NCI-H82 (cell line): Measurements from ENCODE around the gene MCEMP1.

ENCODE experiments used
- DNase-seq: peaks from one replicate; lab custom pipeline; 2025; lab: John Stamatoyannopoulos, UW

Gene MCEMP1, protein sequence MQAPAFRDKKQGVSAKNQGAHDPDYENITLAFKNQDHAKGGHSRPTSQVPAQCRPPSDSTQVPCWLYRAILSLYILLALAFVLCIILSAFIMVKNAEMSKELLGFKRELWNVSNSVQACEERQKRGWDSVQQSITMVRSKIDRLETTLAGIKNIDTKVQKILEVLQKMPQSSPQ

GRCh38 chr19:7676854-7677253 lies at the start of gene MCEMP1:
Gene MCEMP1 (plus strand): TSS chr19:7677090. CDS start chr19:7677121, 31 bp downstream.
- no peak for DNase-seq

GRCh38 chr19:7627166-7627565 lies 49.7 kb upstream of the MCEMP1 start:
- DNase-seq, result no peak

DNA sequence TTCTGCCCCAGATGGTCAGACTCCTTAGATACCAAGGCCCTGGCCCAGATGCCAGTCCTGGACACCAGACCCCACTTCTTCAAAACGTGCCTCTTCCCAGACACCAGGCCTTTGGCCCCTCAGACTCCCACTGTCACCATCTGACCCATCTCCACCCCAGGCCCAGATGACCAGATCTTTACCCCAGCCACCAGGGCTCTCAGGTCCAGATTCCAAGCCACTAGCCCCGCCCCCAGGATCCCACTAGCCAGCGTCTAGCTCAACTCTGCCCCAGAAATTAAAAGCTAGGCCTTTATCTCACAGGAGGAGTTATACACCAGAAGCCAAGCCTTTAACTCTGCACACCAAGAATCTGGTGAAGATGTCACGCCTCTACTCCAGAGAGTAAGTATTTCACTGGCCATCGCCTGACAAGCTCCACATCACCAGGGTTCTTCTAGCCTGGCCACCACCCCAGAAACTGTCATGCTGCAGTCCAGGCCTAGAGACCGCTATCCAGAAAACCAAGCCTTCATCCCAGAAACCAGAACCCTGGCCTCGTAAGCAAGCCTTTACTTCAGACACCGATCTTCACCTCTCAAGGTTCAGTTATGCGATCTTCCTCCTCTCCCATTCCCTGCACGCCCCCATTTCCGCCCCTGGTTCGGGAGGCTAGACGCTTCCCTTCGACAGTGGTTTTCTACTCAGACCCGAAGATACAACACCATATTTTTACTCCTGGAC lies 48.1 kb upstream of the MCEMP1 start:
- no peak for DNase-seq

DNA sequence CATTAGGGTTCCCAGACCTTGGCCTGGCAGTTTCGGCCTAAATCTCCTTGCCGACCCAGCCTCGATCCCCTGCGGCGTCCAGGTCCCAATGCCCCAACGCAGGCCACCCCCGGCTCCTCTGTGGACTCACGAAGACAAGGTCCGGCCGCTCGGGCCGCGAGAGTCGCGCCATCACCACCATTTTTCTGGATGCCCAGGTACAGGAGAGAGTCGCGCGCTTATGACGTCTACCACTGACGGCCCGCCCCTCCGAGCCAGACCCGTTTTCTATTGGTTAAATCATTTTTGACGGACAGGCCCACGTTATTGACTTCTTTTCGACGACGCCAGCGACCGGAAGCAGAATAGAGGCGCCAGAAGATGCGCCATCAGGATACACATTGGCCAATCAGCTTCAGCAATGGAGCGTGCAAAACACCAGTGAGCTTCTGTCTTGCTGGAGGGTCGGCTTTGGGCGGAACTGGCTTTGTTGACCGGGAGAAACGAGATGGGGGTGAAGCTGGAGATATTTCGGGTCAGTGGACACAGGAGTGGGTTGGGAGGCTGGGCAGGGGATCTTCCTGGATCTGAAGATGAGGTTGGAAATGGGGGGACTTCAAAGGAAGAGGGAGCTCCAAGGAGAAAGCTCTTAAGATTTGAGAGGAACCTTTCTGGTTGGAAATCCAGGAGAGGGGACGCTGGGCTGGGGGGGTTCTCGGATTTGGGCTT lies 47.4 kb upstream of the MCEMP1 start, which contains the start of the genes PET100 and XAB2:
TSS of gene PET100 (plus strand) at position 447 of the 708 bp plus-strand sequence. CDS start at position 488, 41 bp downstream.
TSS of gene XAB2 (minus strand) at position 199 of the 708 bp plus-strand sequence. CDS start at position 181, 18 bp downstream.
- peak; percentile 98 for DNase-seq

DNA sequence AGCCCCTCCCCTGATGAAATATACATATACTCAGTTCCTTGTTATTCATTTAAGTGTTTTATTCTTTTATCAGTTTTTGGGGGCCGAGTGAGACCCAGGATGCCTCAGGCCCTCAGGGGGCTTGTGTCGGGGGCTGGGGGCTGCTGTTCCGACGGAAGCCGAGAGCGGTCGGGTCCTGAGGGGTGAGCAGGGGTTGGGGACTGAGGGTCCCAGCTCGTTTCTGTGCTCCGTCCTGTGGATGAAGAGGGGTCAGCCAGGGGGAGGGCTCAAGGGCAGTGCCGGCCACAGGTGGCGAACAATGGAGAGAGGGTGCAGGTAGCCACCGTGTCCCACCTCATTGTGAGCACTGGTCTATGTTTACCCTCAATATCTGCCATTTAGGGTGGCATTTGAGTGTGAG lies 45.3 kb upstream of the MCEMP1 start:
- DNase-seq, result no peak

GRCh38 chr19:7632340-7633203 lies 44.3 kb upstream of the MCEMP1 start:
- DNase-seq, result no peak

GRCh38 chr19:7633698-7634097 lies 43.2 kb upstream of the MCEMP1 start, which contains the start of gene PCP2:
Gene PCP2 (minus strand): TSS chr19:7633719. CDS start chr19:7633457, 262 bp downstream.
- no peak for DNase-seq

DNA sequence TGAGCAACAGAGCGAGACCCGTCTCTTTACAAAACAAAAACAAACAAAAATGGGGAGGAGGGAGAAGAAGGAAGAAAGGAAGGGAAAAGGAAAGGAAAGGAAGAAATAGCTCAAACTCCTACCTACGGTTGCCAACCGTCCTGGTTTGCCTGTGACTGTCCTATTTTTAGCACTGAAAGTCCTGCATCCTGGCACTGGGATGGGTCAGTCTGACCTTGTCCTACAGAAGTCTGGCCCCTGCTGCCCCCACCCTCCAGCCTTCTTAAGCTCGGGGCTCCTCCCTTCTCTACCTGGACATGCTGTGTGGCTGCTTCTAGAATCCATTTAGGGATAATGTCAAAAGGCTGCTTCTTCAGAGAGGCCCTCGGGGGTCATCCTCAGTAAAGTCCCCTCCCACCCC lies 41.2 kb upstream of the MCEMP1 start:
- DNase-seq, result no peak

DNA sequence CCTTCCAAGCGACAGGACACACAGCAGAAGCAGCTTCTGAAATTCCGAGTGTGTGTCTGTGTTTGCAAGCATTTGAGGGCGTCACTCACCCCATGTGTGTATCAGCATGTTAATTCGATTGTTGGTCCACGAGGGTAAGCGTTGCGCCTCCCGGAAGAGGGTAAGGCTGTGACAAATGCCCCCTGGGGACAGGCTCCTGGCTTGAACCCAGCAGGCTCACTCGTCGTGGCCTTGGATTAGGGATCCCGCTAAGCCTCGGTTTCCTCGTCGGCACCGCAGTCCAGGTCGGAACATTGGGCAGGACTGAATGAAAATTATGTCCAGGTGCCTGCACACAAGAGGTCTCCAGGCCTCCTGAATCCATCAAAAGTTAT lies 40.6 kb upstream of the MCEMP1 start:
- DNase-seq, result peak; percentile 44

DNA sequence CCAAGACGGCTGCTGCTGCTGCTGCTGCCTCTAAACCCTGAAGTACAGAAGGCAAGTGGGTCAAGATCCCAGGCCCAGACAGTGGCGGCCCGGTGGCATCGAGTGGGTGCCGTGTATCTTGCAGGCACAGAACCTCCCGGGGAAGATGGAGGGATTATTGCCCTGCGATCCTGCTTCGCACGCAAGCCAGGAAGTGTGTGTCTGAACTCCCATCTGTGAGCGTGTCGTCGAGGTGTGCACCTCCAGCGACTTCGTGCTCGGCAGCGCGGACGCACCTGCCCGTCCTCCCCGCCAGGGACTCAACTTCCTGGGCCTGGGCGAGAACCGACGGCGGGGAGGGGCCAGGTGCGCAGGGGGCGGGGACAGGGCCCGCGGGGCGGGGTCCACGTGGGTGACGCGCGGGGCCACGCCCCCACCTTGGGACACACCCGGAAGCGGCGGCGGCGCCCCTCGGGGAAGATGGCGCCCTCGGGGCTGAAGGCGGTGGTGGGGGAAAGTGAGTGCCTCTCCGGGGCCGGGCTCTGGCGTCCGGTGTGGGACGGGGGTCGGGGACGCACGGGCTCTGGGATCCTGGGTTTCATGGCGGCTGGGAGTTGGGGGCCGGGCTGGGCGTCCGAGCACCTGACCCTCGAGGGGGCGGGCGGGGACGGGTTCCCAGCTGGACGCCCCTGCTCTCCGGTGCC lies 40.1 kb upstream of the MCEMP1 start, which contains the start of gene STXBP2:
TSS of gene STXBP2 (plus strand) at position 420 of the 683 bp plus-strand sequence. CDS start at position 460, 40 bp downstream.
- peak; percentile 64 for DNase-seq

- no peak for DNase-seq
These were observed 39.3 kb upstream of the MCEMP1 start for GRCh38 chr19:7637374-7638256.

- peak; percentile 91 for DNase-seq
These were observed 38.0 kb upstream of the MCEMP1 start for GRCh38 chr19:7638802-7639465.

- DNase-seq, result no peak
These were observed 37.0 kb upstream of the MCEMP1 start for GRCh38 chr19:7639863-7640348.

GRCh38 chr19:7640803-7641202 lies 36.1 kb upstream of the MCEMP1 start:
- DNase-seq, result no peak

- DNase-seq, result peak; percentile 10
These were observed 35.3 kb upstream of the MCEMP1 start for GRCh38 chr19:7641290-7642276.

- DNase-seq, result no peak
These were observed 34.4 kb upstream of the MCEMP1 start for GRCh38 chr19:7642295-7643030.

DNA sequence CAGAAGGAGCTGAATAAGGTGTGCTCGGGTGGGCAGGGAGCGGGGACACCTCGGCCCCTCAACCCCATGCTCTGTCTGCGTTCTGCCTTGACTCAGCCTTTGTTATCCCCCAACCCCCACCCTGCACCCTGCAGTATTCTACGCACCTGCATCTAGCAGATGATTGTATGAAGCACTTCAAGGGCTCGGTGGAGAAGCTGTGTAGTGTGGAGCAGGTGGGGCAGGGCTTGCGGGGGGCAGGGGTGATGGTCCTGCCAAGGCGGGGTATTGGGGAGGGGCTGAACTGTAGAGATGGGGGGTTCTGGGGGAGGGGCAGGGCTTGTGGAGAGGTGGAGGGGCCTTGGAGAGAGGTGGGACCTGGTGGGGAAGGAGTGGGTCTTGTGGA lies 33.9 kb upstream of the MCEMP1 start:
- DNase-seq, result no peak
